ENCODE measurements around the gene ZSCAN18.
"Not testable (repeated sequence)": the region's sequence is repeated elsewhere in the genome, so short reads cannot be mapped to it uniquely, and the experiment has no call there.

ZSCAN18 gene, protein sequence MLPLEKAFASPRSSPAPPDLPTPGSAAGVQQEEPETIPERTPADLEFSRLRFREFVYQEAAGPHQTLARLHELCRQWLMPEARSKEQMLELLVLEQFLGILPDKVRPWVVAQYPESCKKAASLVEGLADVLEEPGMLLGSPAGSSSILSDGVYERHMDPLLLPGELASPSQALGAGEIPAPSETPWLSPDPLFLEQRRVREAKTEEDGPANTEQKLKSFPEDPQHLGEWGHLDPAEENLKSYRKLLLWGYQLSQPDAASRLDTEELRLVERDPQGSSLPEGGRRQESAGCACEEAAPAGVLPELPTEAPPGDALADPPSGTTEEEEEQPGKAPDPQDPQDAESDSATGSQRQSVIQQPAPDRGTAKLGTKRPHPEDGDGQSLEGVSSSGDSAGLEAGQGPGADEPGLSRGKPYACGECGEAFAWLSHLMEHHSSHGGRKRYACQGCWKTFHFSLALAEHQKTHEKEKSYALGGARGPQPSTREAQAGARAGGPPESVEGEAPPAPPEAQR

DNA sequence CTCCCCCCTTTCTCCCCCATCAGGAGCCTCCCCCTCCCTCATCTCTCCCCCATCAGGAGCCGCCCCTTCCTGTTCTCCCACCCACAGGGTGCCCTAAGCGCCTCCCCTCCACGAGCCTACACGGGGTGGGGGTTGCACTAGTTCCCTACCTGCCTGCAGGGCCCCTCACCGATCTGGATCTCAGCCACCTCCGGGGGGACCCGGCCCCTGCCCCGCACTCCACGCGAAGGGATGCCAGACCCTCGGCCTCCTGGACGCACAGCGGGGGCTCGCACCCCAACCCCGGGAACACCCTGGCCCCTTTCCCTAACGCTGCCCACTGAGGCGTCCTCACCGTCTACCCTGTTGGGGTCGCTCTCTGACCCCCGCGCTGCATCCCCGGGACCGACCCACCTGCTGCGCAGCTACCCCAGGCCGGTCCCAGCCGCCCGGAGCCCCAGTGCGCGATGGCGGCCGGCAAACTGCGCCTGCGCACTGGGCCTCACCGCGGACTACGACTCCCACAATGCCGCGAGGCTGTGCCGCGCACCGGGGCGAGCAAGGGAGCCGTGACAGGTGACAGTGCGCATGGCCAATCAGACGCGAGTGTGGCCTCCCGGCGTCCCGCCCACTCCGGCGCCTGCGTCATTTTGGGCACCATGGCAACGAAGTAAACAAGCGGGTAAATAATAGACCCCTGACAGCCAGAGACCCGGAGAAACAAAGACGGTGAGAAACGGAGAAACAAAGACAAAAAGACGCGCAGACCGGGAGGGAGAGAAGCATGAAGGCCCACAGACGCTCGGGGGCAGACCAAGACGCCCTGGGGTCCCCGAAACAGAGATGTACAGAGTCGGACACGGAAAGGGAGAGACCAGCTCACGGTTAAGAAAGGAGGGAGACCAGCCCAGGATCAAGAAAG is at the start of gene ZSCAN18:
Gene ZSCAN18, minus strand, starts transcription at position 451 of the 901 bp plus-strand sequence. CDS start 7,964 bp downstream, outside the sequence.
- DNase-seq: peak; percentile 86 to 92 (median 90)

DNA sequence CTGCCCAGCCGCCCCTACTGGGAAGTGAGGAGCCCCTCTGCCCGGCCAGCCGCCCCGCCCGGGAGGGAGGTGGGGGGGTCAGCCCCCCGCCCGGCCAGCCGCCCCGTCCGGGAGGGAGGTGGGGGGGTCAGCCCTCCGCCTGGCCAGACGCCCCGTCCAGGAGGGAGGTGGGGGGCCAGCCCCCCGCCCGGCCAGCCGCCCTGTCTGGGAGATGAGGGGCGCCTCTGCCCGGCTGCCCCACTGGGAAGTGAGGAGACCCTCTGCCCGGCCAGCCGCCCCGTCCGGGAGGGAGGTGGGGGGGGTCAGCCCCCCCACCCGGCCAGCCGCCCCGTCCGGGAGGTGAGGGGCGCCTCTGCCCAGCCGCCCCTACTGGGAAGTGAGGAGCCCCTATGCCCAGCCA is 49.4 kb upstream of the ZSCAN18 start:
- not testable (repeated sequence) for DNase-seq

DNA sequence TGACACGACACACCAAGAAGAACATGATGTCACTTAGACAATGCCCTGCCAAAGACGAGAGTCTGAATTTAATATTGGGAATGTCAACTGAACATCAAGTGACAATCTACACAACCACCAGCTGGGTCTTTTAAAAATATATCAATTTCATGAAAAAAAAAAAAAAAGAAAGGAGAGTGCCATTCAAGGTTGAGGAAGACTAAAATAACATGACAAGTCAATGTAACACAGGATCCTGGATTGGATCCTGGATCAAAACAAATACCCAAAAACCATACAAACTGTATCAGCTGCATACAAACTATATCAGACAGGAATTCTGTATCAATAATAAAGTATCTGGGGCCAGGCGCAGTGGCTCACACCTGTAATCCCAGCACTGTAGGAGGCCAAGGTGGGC is 47.8 kb upstream of the ZSCAN18 start:
- DNase-seq: no peak

DNA sequence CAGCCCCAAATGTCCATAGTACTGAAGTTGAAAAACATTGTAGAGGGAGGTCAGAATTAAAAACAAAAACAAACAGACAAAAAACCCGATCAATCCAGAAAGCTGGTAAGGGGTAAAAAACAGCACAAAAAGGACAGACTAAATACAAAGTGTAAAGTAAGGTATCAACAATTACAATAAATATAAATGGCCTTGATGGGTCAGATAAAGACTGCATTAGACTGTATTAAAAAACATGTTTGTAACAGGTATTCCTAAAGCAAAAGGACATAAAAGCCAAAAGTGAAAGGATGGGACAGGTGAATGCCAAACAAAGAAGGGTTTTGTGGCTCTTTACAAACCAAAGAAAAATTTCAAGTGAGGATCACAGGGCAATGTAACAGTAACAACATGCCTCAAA is 36.2 kb upstream of the ZSCAN18 start:
- DNase-seq: no peak

DNA sequence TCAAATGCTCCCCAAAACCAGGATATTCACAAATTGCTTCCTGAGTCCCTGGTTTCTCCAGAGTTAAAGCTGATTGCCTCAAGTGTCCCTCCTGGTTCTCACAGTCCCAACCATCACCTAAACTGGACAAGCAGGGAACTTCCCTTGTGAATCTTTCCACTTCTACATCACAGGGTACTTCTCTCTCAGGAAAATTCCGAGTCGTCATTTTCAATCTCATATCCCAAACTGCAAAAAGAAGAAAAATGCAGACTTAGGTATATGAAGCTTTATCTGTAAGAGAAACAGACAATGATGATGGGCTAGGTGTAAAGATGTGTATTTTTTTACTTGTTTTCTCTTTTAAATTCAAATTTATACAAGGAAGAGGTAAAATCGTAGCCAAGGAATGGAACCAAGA is 31.3 kb upstream of the ZSCAN18 start:
- DNase-seq: no peak

DNA sequence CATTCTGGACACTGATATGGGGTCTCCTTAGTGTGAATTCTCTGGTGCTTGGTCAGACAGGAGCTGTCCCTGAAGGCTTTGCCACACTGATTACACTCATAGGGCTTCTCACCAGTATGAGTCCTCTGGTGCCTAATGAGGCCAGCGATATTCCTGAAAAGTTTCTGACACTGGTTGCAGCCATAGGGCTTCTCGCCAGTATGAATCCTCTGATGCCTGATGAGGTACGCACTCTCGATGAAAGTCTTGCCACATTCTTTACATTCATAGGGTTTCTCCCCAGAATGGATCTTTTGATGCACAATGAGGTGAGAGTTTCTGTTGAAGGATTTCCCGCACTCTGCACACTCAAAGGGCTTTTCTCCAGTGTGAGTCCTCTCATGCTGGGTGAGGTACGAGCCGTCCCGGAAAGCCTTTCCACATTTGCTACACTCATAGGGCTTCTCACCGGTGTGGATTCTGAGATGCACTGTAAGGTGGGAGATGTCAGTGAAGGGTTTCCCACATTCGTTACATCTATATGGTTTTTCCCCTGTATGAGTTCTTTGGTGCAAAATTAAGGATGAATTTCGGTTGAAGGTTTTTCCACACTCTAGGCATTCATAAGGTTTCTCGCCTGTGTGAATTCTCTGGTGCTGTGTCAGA is 30.1 kb upstream of the ZSCAN18 start:
- no peak for DNase-seq

DNA sequence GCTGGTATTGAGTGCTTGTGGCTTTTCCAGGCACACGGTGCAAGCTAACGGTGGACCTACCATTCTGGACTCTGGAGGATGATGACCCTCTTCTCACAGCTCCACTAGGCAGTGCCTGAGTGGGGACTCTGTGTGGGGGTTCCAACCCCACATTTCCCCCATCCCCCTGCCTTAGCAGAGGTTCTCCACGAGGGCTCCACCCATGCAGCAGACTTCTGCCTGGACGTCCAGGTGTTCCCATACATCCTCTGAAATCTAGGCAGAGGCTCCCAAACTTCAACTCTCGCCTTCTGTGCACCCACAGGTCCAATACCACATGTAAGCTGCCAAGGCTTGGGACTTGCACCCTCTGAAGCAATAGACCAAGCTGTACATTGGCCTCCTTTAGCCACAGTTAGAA is 25.3 kb upstream of the ZSCAN18 start:
- DNase-seq: no peak

DNA sequence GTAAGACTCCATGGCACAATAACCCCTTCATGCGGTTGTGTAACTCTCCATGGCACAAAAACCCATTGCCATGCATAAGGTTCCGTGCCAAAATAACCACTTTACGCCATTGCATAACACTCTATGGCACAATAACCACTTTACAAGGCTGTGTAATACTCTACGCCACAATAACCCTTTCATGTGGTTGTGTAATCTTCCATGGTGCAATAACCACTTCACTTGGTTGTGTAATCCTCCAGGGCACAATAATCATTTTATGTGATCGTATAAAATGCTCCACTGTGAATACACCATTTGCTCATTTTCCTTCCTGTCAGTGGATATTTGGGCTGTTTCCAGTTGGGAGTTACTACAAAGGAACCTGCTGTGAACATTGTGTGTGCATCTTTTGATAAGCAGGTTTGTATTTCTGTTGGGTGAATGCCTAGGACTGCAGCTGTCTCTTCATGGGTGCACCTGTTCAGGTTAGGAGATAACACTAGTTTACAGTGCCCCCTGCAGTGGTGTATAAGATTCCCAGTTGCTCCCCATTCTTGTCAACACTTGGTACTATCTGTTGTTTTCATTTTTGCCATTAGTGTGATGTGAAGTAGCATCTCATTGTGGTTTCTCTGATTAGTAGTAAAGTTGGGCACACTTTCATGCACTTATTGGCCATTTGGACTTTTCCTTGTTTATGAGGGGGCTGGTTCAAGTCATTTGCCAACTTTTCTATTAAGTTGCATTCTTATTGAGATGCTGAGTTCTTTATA is 21.1 kb upstream of the ZSCAN18 start:
- no peak for DNase-seq

DNA sequence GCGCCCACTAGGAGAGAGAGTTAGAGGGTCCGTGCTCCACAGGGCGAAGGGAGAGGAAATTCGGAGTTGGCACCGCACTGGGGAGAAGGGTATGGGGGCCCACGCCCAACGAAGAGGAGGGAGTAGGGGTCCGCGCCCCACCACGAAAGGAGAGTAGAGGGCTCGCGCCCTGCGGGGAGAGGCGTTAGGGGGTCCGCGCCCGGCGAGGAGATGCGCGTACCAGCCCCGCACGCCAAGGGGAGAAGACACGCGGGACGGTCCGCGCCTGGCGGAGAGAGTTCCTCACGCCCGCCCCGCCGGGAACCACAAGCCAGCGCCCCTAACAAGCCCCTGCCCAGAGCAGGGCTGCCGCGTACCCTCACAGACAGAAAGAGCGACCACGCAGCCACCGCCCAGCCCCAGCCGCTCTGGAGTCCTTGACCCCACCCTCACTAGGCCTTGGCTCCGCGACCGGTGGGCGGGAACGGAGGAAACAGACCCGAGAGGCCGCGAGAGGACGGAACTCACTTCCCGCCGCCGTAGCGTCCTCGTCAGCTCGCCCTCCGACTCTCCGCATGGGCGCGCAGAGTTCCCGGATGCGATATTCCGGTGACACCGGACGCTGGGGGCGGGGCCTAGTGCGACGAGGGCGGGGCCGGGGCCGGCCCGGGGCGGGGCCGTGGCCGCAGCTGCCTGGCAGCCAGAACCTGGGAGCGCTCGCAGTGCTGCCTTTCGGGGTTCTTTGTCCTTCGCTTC is 20.0 kb upstream of the ZSCAN18 start:
- DNase-seq: no peak

DNA sequence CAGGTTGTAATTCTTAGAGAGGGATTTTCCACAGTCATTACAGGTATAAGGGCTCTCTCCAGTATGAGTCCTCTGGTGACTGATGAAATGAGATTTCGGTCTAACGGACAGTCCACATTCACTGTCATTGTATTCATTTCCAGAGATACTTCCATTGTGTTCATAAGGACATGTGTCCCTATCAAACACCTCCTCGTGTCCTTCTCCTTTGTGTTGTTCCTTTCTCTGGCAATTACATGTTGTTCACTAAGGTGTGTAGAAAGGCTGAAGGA is 10.5 kb upstream of the ZSCAN18 start:
- DNase-seq: no peak

DNA sequence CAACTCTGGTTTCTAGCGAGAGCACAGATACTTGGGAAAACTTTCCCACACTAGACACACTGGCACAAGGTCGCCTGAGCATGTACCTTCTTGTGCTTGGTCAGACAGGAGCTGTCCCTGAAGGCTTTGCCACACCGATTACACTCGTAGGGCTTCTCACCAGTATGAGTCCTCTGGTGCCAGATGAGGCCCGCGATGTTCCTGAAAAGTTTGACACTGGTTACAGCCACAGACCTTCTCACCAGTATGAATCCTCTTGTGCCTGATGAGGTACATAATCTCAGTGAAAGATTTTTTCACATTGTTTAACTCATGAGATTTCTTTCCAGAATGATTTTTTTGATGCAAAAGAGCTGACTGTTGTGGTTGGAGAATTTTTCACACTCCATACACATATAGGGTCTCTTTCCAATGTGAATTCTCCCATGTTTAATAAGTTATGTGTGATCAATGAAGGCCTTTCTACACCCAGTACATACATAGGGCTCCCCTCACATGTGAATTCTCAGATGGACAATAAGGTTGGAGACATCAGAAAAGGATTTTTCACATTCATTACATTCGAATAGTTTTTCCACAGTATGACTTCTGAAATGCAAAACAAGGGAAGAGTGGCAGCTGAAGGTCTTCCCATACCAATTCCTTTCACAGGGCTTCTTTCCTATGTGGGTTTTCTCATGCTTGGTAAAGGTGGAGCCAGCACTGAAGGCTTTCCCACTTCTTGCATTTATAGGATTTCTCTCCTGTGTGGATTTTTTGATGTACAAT is 9.9 kb upstream of the ZSCAN18 start:
- DNase-seq: no peak

DNA sequence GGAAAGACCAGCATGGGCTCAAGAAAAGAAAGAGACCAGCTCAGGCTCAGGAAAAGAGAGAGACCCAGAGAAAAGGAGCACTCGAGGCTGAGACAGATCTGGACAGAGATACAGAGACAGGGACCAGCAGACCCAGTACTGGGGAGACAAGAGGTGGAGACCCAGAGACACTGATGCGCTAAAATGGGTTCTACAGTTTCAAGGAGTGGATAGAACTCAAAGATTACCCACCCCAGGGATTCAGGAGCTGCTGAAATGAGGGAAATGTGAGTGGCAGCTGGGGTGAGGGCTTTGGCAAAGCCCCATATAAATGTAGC is 609 bp upstream of the ZSCAN18 start:
- DNase-seq: no peak

DNA sequence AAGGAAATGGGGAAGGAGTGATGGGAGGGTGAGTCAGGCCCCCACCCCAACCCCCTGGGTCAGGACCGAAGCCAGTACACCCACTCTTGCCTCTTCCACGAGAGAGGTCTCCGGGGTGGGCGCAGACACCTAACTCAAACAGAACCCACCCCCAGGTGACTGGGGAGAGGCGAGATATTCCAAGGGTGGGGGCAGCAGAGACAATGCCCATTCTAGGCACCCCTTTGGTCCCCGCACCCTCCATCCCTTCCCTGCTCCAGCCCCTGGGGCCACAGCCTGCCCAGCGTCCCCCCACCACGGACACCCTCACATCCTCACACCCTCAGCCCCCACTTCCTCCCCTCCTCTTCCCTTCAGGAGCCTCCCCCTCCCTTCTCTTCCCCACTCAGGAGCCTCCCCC is 682 bp downstream of the ZSCAN18 start:
- DNase-seq: no peak

DNA sequence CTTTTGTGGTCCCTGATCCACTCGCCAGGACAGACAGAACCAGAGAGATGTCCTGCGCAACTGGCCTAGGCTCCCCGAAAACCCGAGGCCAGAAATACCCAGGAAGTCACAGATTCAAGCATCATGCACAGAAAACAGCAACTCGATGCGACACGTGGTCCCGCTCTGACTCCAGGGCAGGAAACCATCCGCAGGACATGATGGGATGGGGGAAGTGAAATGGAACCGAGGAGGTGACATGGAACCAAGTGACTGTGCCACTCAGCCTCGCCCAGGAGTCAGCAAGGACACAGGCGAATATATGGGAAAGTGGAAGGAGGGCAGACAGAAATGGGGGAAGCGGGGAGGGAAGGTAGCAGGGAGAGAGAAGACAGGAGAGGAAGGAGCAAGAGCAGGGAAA is 1.1 kb downstream of the ZSCAN18 start:
- no peak for DNase-seq

DNA sequence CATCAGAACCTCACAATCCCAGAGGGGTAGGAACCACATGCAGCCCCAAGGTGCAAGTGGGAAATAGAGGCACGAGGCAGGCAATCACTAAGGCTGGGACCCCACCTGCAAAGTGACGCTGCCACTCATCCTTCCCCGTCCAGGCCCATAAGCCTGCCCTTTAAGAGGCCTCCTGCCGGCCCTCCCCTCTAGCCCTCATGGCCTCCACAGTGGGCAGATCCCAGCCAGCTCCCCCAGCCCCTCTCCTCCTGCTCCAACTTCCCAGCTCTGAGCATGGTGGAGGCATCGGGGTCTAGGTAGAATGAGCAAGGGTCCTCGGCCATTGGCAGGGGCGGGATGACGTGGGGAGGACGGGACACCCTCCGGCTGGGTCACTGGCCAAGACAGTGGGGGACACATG is 2.7 kb downstream of the ZSCAN18 start:
- no peak for DNase-seq

DNA sequence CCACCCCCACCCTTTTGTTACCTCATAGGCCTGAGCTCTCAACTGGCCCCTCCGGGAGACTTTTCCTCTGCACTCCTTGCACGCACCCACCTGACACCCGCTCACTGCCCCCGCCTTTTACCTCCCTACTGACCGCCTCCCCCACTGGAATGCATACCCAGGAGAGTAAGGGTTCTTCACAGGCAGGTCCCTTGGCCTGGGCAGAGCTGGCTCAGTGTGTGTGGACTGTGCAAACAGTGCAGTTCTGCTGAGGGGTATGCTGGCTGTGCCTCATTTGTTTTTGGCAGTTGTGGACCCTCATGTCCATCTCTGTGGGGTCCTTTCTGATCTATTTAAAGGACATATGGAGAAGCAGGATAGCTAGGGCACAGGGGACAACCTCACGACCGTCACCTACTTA is 5.0 kb downstream of the ZSCAN18 start:
- DNase-seq: no peak

DNA sequence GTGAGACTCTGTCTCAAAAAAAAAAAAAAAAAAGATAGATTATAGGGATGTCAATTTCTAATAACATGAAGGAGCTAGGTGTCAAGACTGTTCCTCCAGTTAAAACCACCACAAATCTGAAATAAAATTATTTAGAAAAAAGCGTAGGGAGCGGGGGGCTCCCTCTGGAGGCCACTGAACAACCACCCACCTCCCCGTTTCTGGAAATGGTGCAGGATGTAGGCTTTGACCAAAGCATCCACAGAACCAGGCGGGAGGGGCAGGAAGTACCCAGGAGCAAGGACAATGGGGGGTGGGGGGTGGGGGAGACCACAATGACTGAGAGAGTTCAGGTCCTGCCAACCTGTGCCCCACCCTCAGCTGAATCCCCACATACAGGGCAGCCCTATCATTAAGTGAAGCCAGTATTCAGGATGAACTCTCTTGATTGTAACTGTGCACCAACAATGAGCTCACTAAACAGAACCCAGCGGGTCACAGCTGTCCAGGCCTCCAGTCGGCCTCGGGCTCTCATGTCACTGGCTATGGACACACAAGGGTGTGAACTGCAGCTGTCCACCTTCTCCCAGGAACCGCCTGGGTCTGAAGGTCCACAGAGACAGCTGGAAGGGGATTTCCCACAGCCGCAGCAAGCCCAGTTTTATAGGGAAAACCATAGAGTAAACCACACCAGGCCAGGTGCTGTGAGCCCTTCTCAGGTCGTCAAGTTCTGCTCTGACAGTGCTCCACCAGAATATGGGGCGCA is 6.6 kb downstream of the ZSCAN18 start:
- DNase-seq: no peak

DNA sequence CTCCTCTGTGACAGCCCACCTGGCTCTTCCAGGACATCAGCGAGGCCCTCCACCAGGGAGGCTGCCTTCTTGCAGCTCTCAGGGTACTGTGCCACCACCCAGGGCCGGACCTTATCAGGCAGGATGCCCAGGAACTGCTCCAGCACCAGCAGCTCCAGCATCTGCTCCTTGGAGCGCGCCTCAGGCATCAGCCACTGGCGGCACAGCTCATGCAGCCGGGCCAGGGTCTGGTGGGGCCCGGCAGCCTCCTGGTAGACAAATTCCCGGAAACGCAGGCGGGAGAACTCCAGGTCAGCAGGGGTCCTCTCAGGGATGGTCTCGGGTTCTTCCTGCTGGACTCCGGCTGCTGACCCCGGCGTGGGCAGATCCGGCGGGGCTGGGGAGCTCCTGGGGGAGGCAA is 8.2 kb downstream of the ZSCAN18 start:
- no peak for DNase-seq

DNA sequence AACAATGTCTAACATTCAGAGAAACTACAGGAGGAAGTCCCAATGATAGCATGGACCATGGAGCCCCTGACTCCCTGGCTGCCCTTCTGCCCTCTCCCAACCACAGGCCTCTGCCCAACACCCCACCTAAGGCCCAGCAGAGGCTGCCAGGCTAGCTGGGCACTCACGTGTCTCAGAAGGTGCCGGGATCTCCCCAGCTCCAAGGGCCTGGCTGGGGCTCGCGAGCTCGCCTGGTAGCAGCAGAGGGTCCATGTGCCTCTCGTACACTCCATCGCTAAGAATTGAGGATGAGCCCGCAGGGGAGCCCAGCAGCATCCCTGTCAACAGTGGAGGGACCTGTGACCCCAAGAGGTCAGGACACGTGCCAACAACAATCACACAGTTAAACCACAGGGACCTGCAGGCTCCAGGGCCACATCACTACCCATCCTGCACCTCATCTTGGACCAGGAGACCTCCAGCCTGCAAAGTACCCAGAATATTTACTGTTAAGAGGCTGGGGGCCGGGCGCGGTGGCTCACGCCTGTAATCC is 9.4 kb downstream of the ZSCAN18 start:
- DNase-seq: no peak
